Measurements from ENCODE around the gene DRAM1. TPM values are rescaled to one million over a fixed set of nuclear protein-coding genes. Genes with fewer than 3 reads are reported as not detected.
"Not testable (repeated sequence)": the region's sequence is repeated elsewhere in the genome, so short reads cannot be mapped to it uniquely, and the experiment has no call there.

DRAM1 gene
- total RNA-seq, 2 experiments from 2014 or later: 2.6 to 2.8 TPM

DNA sequence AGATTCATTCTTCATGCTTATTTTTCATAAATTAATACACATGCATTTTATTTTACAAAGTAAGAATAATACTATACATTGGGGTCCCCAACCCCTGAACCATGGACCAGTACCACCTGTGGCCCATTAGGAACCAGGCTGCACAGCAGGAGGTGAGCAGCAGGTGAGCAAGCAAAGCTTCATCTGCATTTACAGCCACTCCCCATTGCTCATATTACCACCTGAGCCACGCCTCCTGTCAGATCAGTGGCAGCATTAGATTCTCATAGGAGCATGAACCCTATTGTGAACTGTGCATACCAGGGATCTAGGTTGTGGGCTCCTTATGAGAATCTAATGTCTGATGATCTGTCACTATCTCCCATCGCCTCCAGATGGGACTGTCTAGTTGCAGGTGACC is 15.7 kb upstream of the DRAM1 start:
- DNase-seq; POLR2A ChIA-PET; H3K4me3 Mint-ChIP-seq; H3K36me3 Mint-ChIP-seq; H3K27me3 Mint-ChIP-seq; H3K27ac Mint-ChIP-seq; intact Hi-C loops (cut with micrococcal nuclease): not testable (repeated sequence)
- Mint-ChIP-seq H3K4me1 (ENCODE audit: low read depth) (peaks cover 28% of the 10 kb centered on the region), H3K9me3 (peaks cover 11% of the 10 kb centered on the region)
- CTCF ChIA-PET: interaction anchor here (1.8 to 2.3 kb wide), 2 partner anchors 21 to 30 kb away, joined by 6 to 8 read pairs; partner anchors contain the start of gene GNPTAB

DNA sequence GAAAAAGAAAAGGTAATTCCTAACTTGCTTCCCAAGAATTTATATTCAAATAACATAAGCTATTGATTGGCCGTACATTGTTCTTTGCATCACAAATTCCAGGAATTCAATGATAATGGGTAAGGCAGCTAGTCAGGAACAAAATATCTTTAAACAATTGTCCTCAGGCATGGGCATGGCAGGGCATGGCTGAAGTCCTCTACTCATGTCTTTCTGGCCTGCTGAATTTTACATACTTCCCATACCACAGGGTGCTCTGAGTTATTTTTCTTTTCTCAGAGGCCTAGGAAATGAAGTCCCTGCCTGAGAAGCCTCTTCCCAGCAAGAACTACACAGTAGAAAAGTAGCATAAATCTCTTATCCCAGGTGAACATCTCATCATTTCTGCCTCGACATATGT is 15.1 kb upstream of the DRAM1 start:
- H3K27me3 Mint-ChIP-seq: peaks cover 4% of the 10 kb centered on the region
- DNase-seq: no peak
- intact Hi-C loops (cut with micrococcal nuclease): no loop called here
- H3K27ac Mint-ChIP-seq: no peak overlapping the region
- CTCF ChIA-PET: interaction anchor here (2.3 kb wide), 1 partner anchor 22 kb away, joined by 6 read pairs; no protein-coding TSS in a partner anchor
- H3K36me3 Mint-ChIP-seq: peaks cover 4% of the 10 kb centered on the region
- H3K9me3 Mint-ChIP-seq: peaks cover 11% of the 10 kb centered on the region
- POLR2A ChIA-PET: no interaction called here
- no peak overlapping the region for H3K4me3 Mint-ChIP-seq
- H3K4me1 Mint-ChIP-seq (ENCODE audit: low read depth): peaks cover 28% of the 10 kb centered on the region

DNA sequence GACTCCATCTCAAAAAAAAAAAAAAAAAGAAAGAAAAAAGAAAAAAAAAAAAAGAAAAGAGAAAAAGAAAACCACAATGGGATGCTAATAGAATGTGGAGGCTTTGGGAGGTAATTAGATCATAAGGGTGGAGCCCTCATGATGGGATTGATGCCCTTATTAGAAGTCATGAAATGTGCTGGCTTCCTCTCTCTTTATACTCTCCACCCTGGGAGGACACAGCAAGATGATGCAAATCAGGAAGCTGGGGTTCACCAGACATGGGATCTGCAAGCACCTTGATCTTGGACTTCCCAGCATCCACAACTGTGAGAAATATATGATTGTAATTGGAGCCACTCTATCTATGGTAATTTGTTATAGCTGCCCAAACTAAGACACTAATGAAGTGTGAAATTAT is 13.4 kb upstream of the DRAM1 start:
- H3K27ac Mint-ChIP-seq: no peak overlapping the region
- intact Hi-C loops (cut with micrococcal nuclease): no loop called here
- H3K36me3 Mint-ChIP-seq: peaks cover 4% of the 10 kb centered on the region
- H3K9me3 Mint-ChIP-seq: peaks cover 11% of the 10 kb centered on the region
- H3K4me1 Mint-ChIP-seq (ENCODE audit: low read depth): peaks cover 28% of the 10 kb centered on the region
- no peak overlapping the region for H3K4me3 Mint-ChIP-seq
- ChIA-PET CTCF (interaction anchor here (0.5 to 1.2 kb wide), 2 partner anchors 25 to 65 kb away, joined by 3 read pairs; no protein-coding TSS in a partner anchor), POLR2A (no interaction called here)
- peaks cover 4% of the 10 kb centered on the region for H3K27me3 Mint-ChIP-seq
- DNase-seq: no peak

DNA sequence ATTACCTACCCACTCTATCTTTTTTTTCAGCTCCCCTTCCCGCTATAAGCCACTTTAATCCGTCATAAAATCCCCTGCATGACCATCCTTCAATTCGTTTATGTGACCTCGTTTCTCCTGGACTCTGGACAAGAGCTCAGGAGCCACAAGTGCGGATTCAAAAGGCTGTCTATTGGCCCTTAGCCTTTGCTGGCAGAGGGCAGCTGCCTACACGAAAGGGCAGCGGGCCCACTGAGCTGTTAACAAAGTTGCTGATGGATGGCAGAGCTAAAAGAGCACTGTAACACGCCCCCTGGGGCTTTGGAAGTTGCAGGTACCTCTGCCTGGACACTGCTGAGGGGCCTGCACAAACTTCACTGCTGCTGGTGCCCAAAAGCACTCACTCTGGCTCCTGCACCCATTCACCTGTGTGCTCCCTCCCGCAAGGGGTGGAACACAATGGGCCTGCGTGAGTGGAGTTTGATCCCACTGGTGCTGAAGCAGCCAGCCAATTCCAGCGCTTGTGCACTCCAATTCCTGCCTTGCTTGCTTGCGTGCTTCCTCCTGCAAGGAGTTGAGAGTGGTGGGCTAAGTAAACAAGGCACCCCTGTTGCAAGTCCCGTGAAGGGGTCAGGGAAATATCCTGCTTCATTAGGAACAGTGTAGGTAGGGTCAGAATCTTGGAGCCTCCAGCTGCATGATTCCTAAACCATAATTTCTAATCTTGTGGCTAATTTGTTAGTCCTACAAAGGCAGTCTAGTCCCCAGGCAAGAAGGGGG is 10.6 kb upstream of the DRAM1 start:
- Mint-ChIP-seq H3K27ac (no peak overlapping the region), H3K36me3 (peaks cover 4% of the 10 kb centered on the region)
- CTCF ChIA-PET: interaction anchor here (2.0 kb wide), 1 partner anchor 26 kb away, joined by 8 read pairs; no protein-coding TSS in a partner anchor

DNA sequence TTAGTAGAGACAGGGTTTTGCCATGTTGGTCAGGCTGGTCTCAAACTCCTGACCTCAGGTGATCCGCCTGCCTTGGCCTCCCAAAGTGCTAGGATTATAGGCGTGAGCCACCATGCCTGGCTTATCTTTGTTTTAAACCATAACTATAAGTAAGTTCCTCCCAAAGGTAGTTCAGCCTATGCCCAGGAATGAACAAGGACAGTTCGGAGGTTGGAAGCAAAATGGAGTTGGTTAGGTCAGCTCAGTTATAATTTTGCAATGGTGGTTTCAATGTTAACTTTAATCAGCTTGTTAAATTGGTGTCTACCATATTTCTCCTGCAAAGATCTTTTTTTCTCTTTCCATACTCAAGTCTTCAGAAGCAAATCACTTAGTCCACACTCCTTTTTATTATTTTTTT is 9.8 kb upstream of the DRAM1 start:
- CTCF ChIA-PET: interaction anchor here (1.2 kb wide), 1 partner anchor 28 kb away, joined by 3 read pairs; no protein-coding TSS in a partner anchor
- H3K27me3 Mint-ChIP-seq; POLR2A ChIA-PET; H3K4me3 Mint-ChIP-seq; H3K36me3 Mint-ChIP-seq; H3K27ac Mint-ChIP-seq; DNase-seq; intact Hi-C loops (cut with micrococcal nuclease); H3K4me1 Mint-ChIP-seq (ENCODE audit: low read depth): not testable (repeated sequence)
- H3K9me3 Mint-ChIP-seq: peaks cover 13% of the 10 kb centered on the region

More for the DNA sequence above, 10.6 kb upstream of the DRAM1 start:
- POLR2A ChIA-PET: interaction anchor here (0.7 kb wide), 1 partner anchor 11 kb away, joined by 3 read pairs; the partner anchor contains the start of gene DRAM1
- DNase-seq: no peak
- no peak overlapping the region for H3K4me3 Mint-ChIP-seq
- intact Hi-C loops (cut with micrococcal nuclease): no loop called here
- peaks cover 7% of the 10 kb centered on the region for H3K4me1 Mint-ChIP-seq (ENCODE audit: low read depth)
- H3K27me3 Mint-ChIP-seq: peaks cover 4% of the 10 kb centered on the region
- peaks cover 13% of the 10 kb centered on the region for H3K9me3 Mint-ChIP-seq

DNA sequence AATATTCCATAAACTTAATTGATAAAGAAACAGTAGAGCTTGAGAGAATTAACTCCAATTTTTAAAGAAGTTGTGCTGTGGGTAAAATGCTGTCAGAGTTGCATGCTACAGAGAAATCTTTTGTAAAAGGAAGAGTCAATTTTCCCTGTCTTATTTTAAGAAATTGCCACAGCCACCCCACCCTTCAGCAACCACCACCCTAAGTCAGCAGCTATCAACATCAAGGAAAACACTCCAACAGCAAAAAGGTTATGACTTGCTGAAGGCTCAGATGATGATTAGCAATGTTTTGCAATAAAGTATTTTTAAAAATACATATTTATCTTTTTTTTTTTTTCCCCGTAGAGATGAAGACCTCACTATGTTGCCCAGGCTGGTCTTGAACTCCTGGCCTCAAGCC is 6.5 kb upstream of the DRAM1 start:
- intact Hi-C loops (cut with micrococcal nuclease): no loop called here
- DNase-seq: no peak
- no peak overlapping the region for H3K4me3 Mint-ChIP-seq
- H3K27ac Mint-ChIP-seq: no peak overlapping the region
- CTCF ChIA-PET: no interaction called here
- no peaks in the 10 kb centered on the region for H3K36me3 Mint-ChIP-seq
- peaks cover 3% of the 10 kb centered on the region for H3K4me1 Mint-ChIP-seq (ENCODE audit: low read depth)
- POLR2A ChIA-PET: no interaction called here
- H3K9me3 Mint-ChIP-seq: peaks cover 4% of the 10 kb centered on the region
- H3K27me3 Mint-ChIP-seq: no peaks in the 10 kb centered on the region

DNA sequence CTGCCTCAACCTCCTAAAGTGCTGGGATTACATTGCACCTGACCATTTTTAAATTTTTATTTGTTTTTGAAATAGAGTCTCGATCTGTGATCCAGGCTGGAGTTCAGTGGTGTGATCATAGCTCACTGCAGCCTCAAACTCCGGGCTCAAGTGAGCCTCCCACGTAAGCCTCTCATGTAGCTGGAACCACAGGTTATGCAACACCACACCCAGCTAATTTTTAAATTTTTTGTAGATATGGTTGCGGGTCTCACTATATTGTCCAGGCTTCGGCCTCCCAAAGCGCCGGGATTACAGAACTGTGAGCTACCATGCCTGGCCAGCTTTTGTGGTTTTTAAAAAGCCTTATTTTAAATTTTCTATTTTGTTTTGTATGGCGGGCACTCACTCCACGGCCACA is 2.2 kb upstream of the DRAM1 start:
- Mint-ChIP-seq H3K4me1 (ENCODE audit: low read depth) (peaks cover 8% of the 10 kb centered on the region), H3K9me3 (no peaks in the 10 kb centered on the region), H3K27me3 (no peaks in the 10 kb centered on the region), H3K27ac (no peak overlapping the region), H3K36me3 (no peaks in the 10 kb centered on the region), H3K4me3 (no peak overlapping the region)
- ChIA-PET CTCF (no interaction called here), POLR2A (no interaction called here)
- no peak for DNase-seq
- intact Hi-C loops (cut with micrococcal nuclease): no loop called here

DNA sequence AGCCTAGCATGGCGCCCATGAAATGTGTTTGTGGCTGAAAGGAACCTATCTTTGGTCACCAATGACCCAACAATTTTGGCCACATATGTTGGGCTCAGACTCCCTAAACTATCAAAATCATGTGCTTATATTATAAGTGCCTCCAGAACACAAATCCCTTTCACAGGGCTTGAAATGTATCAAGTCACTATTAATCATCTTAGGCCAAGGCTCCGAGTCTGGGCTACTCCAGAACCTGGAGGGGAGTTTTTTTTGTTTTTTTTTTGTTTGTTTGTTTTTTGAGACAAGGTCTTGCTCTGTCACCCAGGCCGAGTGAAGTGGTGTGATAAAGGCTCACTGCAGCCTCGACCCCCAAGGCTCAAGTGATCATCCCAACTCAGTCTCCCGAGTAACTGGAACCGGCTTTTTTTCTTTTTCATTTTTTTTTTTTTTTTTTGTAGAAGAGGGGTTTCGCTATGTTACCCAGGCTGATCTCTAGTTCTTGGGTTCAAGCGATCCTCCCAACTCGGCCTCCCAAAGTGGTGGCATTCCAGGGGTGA is 989 bp upstream of the DRAM1 start:
- Mint-ChIP-seq H3K27me3 (no peaks in the 10 kb centered on the region), H3K4me3 (peak overlapping the region; percentile 87), H3K9me3 (no peaks in the 10 kb centered on the region), H3K27ac (no peak overlapping the region), H3K36me3 (no peaks in the 10 kb centered on the region), H3K4me1 (ENCODE audit: low read depth) (peaks cover 8% of the 10 kb centered on the region)
- DNase-seq: no peak
- CTCF ChIA-PET: no interaction called here
- intact Hi-C loops (cut with micrococcal nuclease): loop anchor here (2.0 kb wide), 1 partner anchor 244 kb away; the partner anchor contains the start of genes NUP37 and PARPBP
- POLR2A ChIA-PET: no interaction called here

DNA sequence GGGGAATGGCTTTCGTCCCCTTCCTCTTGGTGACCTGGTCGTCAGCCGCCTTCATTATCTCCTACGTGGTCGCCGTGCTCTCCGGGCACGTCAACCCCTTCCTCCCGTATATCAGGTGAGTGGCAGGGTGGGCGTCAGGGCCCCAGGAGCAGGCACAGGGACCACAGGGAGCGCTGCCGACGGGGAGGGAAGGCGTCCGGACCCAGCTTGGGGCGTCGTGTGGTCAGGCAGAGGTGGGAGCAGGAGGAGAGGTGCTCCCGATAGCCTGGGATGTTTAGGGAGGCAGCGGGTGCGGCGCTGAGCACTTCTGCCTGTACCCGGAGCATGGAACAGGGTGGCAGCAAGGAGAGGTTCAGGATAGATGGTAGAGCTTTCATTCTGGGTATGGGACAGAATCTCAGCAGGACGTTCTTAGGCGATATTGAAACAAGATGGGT is 444 bp downstream of the DRAM1 start:
- POLR2A ChIA-PET: interaction anchor here (1.0 kb wide), 1 partner anchor 11 kb away, joined by 3 read pairs; no protein-coding TSS in a partner anchor
- intact Hi-C loops (cut with micrococcal nuclease): loop anchor here (1.0 to 2.0 kb wide), 3 partner anchors 19 to 243 kb away; partner anchors contain the start of genes NUP37 and PARPBP
- Mint-ChIP-seq H3K36me3 (no peaks in the 10 kb centered on the region), H3K27me3 (no peaks in the 10 kb centered on the region), H3K4me3 (peak overlapping the region; percentile 87), H3K4me1 (ENCODE audit: low read depth) (peaks cover 8% of the 10 kb centered on the region), H3K27ac (peak overlapping the region; percentile 48), H3K9me3 (no peaks in the 10 kb centered on the region)
- CTCF ChIA-PET: interaction anchor here (1.1 kb wide), 1 partner anchor 11 kb away, joined by 3 read pairs; no protein-coding TSS in a partner anchor
- no peak for DNase-seq

DNA sequence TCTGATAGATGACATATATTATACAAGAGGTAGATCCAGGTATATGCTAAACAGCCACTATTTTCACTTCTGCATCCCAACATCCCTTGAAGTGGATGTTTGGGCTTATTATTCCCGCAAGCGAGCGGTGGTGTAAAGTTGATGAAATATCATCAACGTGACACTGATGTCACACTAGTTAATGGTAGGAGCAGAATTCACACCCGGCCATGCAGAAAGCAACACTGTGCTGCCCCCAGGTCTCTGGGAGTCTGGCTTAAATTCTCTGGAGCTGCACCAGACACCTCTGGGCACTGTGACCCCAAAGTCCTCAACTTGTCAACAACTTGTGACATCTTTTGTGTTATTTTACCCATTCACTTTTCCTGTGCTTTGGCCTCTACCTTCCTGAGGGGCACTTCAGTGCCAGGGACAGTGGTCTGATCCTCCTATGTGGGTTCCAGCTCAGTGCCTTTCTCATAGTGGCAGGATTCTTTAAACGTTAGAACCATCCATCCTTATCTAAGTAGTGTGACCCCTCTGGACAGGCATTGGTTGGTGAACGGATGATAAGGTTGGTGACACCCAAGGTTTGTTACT is 952 bp downstream of the DRAM1 start:
- no peaks in the 10 kb centered on the region for H3K27me3 Mint-ChIP-seq
- H3K4me3 Mint-ChIP-seq: peak overlapping the region; percentile 87
- no peak for DNase-seq
- POLR2A ChIA-PET: no interaction called here
- peaks cover 8% of the 10 kb centered on the region for H3K4me1 Mint-ChIP-seq (ENCODE audit: low read depth)
- CTCF ChIA-PET: no interaction called here
- peak overlapping the region; percentile 48 for H3K27ac Mint-ChIP-seq
- intact Hi-C loops (cut with micrococcal nuclease): no loop called here
- no peaks in the 10 kb centered on the region for H3K9me3 Mint-ChIP-seq
- no peaks in the 10 kb centered on the region for H3K36me3 Mint-ChIP-seq

DNA sequence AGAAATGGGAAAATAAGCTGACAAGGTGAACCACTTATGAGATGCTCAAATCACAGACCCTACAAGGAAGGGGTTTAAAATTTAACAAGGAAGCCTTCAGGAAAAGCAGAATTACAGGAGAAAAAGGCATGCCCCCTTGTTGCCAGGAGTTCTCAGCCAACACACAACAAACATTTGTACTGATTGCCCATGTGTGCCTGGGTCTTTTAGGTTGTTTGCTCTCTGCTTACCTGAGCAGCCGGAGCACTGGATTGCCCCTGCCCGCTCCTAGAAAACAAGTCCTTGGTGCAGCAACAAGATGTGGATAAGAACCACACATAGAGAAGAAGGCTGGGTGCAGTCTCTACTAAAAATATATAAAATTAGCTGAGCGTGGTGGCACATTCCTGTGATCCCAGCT is 3.4 kb downstream of the DRAM1 start:
- POLR2A ChIA-PET: no interaction called here
- Mint-ChIP-seq H3K4me1 (ENCODE audit: low read depth) (peaks cover 8% of the 10 kb centered on the region), H3K27ac (no peak overlapping the region), H3K36me3 (no peaks in the 10 kb centered on the region), H3K9me3 (no peaks in the 10 kb centered on the region), H3K4me3 (no peak overlapping the region), H3K27me3 (no peaks in the 10 kb centered on the region)
- CTCF ChIA-PET: no interaction called here
- DNase-seq: no peak
- intact Hi-C loops (cut with micrococcal nuclease): no loop called here

DNA sequence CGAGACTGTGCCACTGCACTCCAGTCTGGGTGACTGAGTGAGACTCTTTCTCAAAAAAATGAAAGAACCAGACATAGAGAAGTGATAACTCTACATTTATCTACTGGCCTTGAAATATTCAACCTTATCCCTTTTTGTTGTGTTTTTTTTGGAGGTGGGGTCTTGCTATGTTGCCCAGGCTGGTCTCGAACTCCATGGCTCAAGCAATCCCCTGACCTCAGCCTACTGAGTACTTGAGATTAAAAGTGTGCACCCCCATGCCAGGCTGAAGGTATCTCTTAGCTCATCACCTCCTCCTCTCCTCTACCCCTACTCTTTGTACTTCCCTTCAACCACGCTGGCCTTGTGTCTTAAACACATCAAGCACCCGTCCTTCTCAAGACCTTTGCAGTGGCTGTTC is 3.8 kb downstream of the DRAM1 start:
- DNase-seq: no peak
- intact Hi-C loops (cut with micrococcal nuclease): no loop called here
- Mint-ChIP-seq H3K36me3 (no peaks in the 10 kb centered on the region), H3K27me3 (no peaks in the 10 kb centered on the region), H3K4me1 (ENCODE audit: low read depth) (peaks cover 8% of the 10 kb centered on the region), H3K4me3 (no peak overlapping the region), H3K9me3 (no peaks in the 10 kb centered on the region), H3K27ac (no peak overlapping the region)
- ChIA-PET CTCF (no interaction called here), POLR2A (no interaction called here)
